HG02642 (cell line): ENCODE results near the gene PDGFRB.

Experiments
- ATAC-seq: cut with Tn5 transposase; IDR thresholded peaks from one replicate; pipeline ENCODE4 v1.9.1; 2021; ENCODE audit warnings: mild to moderate bottlenecking; ENCODE audit not compliant: unreplicated experiment, poor library complexity

The PDGFRB gene

GRCh38 chr5:150119421-150120061 is 36.1 kb downstream of the PDGFRB start:
- ATAC-seq: no peak

DNA sequence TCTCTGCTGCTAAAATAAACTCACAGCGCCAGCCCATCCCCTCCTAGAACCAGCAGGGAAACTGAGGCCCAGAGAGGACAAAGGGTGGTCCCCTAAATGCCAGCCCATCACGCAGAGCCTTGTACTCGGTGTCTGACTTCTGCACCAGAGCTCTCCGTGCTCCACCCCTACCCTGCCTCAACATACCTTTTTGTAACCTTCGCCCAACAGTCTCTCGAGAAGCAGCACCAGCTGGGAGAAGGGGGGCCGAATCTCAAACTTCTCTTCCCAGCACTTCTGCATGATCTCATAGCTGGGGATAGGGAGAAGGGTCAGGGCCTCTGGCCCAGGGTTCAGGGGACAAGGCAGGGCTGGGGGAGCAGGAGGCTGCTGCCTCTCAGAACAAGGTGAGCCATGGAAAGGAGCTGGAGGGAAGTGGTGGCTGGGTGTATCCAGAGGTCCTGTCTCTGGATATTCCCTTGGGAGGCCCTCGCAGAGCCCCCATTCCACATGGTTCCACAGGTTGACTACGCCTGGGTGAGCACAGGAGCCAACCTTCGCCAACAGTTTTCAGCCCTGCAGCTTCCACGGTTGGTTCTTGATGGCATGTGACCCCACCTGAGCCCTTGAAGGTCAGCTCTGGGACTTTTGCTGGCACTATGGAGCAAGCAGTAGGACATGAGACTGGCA is 37.0 kb downstream of the PDGFRB start:
- no peak for ATAC-seq

GRCh38 chr5:150117945-150118560 is 37.6 kb downstream of the PDGFRB start:
- no peak for ATAC-seq

DNA sequence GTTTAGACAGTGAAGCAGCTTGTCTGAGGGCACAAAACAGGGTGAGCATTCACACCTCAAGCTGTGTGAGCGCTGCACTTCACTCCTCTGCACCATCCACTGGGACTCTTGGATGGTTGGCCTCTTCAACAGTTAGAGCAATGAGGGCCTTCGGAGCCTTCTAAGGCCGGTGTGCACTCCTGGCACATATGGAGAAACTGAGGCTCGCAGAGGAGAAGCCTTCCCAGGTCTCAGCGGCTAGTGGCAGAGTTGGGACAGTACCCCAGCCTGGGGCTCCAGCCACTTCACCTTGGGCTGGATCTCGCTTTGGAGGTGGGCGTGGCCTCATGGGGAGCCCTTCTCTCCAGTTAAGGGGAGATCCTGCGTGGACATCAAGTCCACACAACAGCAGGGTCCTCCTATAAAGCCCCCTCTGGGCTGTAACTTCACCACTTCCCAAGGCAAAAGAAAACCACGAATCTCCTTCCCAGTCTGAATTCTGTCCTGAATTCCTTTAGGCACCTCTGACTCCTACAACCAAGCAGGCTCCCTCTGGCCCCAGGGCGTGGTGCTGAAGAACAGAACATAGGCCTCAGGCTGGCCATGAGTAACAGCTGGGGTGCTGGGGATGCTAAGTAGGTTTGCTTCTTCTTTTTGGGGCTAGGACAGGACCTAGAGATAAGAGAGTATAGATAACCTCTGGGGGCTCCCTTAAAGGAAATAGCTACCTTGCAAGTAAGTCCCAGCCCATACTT is 38.8 kb downstream of the PDGFRB start:
- no peak for ATAC-seq

DNA sequence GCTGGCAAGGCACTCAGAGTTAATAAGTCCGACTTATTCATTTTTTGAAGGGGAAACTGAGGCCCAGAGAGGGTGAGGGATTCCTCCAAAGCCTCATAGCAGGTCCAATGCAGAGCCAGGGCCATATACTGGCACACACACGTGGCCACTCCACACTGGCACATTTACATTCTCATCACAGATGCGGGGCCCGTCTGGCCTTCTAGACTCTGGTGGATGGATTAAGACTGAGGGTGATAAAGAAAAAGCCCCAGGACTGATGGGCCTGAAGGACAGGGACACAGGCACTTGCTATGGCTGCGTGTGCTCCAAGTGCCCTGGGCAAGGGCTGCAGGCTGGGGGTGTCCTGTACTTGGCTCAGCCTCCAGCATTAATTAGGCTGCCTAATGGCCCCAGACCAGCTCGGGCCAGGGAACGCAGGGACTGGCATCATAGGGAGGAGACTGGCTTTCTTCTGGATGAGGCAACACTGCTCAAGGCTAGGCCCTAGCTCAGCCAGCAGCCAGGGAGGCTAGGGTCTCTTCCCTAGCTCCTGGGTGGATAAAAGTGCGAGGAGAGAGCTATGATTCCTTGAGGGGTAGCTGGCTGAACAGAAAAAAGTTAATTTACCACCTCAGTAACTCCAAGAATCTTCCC is 40.8 kb downstream of the PDGFRB start:
- ATAC-seq: no peak

DNA sequence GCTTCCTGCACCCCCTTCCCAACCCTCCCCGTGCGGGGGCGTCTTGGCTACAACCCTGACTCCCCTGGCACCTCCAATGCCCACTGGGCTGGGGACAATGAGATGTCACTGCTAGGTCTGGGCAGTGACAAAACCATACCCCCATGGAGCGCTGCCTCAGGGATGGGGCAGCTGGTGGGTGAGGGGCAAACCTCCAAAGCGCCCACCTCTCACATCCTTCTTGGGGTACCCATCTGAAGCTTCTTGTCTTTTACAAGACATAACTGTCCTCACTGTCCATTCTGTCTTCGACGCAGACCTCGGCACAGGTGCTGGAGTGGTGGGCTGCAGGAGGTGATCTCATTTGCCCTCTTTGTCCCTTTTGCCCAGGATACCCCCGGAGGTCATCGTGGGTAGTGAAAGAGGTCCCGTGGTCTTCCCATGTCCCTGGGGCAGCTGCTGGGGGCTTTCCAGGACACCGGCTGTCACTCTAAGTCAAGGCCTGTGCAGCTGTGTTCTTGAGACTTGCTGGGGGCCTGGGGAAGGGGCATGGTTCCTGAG is 41.5 kb downstream of the PDGFRB start:
- ATAC-seq: no peak

DNA sequence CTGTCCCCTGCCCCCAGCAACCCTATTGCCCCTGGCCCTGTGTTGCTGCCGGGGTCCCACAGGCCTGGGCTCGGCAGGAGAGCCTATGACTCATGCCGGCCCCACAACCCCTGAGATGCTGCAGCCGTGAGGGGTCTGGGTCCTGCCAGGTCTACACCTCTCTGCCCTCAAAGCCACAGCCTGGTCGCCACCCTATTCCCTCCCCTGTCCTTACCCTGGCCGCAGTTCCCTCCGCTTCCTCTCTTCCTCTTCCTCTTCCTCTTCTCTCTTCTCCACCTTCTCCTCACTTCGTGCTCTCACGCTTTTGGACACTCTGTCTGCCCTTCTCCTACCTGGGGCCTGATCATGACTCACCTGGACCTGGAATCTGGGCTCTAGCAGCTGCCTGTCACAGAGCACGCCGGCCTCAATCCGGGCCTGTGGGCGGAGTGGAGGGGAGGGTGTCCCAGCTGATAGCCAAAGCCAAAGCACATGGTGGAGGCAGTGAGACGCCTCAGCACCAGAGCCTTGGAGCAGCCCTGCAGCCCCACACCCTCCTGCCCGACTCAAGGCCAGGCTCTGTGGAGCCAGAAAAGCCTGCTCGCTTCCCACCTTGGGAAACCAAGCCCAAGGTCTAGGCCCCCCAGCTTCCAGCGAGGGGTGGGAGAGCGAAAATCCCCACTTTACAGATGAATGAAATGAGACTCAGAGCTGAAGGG is 42.4 kb downstream of the PDGFRB start:
- no peak for ATAC-seq

DNA sequence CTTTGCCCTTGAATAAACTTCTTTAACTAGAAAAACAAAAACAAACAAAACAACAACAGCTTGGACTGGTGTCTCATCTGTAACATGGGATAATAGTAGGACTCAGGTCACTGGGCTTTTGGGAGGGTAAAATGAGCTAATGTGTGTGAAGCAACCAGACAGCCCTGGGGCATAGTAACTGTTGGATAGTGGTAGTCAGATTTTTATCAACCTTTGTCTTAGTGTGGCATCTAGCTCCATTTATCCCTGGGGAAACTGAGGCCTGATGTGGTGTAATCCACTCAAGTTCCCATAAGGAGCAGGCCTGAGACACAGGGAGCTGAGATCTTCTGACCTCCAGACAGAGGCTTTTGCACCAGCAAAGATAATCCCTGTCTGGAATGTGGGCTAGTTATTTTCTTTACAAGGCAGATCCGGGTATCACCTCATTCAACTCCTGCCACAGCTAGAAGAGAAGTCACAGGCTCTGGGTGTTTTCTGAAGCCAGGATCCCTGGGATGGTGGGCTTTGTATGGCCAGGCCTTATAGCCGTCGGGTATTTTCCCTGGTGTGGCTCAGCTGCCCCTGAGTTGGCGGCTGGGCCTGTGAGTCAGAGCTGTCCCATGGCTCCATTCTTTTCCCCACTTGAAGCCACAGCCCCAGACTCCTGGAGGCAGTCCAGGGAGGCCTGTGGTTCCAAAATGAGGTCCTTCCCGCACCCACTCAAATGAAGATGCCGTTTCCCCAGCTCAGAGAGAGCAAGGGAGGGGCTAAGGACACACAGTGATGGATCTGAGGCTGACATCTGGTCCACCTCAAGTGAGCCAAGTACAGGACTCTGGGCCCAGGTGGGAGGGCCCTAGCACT is 43.2 kb downstream of the PDGFRB start:
- ATAC-seq: no peak

DNA sequence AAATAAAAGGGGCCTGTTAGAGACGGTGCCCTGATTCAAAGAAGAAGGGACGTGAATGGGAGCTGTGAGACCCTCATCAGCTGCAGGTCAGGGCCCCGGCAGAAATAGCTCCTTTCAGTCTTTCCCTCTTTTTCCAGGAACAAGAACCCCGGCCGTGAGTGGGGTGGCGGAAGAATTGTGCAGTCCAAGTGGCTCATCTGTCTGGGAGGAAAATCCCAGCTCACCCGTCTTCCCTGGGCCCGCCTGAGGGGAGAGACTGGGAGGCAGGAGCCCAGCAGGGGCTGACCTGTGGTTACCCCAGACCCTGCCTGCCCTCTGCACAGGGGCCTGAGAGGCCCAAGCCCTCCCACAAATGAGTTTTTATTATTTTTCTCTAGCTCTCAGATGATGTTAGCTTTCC is 44.5 kb downstream of the PDGFRB start:
- ATAC-seq: no peak

- ATAC-seq: no peak
These were observed 45.7 kb downstream of the PDGFRB start for GRCh38 chr5:150109921-150110320.

DNA sequence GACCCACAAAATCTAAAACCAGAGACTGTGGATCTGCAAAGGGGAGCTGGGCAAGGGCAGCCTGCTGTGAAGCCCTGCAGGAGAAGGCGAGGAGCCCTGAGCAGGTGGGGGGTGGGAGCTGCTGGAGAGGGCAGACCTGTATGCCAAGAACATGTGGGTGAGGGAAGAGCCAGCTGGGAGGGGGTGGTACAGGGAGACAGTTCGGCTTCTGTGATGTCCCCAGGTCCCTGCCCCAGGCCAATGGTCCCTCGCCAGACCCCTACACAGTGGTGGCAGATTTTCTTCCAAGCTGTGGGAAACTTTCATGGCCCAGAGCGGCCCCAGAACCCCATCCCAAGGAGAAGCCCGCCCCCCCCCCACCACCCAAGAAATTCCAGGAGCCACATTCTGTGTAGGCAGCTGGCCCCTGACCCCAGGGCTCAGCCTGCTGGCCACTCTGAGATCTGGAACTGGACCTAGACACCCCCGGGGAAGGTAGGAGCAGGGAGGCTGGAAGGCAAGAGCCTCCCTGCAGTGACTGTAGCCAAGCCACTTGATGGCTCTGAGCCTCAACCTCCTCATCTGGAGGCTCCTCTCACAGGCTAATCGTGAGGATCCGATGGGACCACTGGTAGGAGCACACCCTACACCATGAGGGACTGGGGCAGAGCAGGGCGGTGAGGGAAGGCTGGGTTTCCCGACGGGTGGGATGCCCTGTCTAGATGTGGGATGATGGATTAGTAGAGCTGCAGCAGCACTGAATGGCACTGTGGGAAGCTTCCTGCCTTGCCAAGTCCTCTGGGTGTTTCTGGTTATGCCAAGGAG is 46.7 kb downstream of the PDGFRB start:
- ATAC-seq: no peak

- ATAC-seq: no peak
These were observed 47.7 kb downstream of the PDGFRB start for GRCh38 chr5:150107909-150108447.

DNA sequence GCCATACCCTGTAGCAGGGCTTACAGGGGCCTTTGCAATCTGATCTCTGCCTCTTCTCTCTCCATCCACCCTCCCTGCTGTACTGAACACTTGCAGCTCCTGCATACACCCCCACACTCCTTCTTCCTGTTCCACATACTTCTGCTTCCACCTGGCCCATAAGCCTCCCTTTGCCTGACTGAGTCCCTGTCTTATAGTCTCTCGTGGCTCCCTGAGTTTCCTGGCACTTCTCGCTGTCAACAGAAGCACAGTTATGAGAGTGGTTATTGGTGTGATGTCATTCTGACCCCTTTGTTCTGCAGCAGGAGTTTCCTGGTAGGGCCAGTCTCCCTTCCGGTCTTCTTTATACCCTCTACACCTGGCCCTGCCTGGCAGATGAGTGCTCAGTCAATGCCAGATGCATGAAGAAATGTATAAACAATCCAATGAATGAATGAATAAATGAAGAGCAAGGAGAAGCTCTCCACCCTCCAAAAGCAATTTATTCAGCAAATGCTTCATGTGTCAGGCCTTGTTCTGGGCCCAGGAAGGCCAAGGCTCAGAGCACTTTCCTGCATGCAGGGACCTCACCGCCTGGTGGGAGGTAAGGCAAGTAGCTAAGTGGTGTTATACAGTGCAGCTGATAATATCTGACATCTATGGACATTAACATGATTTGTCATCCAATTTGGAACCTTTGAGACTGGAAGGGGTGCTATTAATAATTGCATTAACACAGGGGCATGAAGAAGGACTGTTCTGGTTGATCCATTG is 48.8 kb downstream of the PDGFRB start:
- ATAC-seq: no peak

- no peak for ATAC-seq
These were observed 49.6 kb downstream of the PDGFRB start for GRCh38 chr5:150105928-150106615.

GRCh38 chr5:150104550-150104870 is 51.1 kb downstream of the PDGFRB start:
- ATAC-seq: no peak

DNA sequence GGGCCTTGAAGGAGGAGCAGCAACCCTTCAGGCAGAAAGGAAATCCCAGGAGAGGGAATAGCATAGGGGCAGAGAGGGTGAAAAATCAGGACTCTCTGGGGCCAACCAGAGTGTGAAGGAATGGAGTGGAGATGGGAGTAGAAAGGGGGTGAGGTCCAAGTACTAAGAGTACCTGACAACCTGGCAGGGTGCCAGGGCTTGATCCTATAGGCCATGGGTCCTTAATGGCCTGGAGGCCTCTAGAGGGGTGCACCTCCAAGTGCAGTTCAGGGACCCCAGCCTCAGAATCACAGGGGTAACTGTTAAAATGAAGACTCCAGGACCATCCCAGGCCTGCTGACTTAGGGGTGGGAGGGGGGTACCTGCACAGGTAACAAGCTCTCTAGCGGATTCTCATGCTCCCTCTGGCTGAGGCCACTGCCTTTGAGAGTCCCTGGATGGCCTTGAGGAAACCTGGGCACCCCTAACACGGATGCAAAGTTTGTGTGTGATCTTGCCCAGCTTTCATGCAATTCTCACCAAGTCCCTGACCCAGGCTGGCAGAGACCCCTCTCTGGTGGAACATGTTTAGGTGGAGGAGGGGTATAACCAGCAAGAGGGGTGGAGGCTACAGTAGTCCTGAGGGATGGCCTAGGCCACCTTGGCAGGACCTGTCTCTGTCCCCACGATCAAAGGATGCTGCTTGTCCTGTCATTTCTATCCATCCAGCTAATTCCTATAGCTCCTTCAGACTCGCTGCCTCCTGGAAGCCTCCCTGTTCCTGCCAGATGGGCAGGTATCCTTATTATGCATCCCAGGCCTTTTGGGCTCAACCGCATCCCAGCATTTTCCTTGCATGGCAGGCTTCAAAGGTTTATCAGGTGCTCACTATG is 51.7 kb downstream of the PDGFRB start:
- no peak for ATAC-seq
